Measurements from ENCODE around the gene SEC11C. TPM values are rescaled to one million over a fixed set of nuclear protein-coding genes. Genes with fewer than 3 reads are reported as not detected.

SEC11C gene
- total and polyA plus RNA-seq, 9 of the 15 experiments (the other 6 are each of a cell fraction or from before 2014, with no cell fraction given): 22.0 to 71.3 (median 36.5) TPM

DNA sequence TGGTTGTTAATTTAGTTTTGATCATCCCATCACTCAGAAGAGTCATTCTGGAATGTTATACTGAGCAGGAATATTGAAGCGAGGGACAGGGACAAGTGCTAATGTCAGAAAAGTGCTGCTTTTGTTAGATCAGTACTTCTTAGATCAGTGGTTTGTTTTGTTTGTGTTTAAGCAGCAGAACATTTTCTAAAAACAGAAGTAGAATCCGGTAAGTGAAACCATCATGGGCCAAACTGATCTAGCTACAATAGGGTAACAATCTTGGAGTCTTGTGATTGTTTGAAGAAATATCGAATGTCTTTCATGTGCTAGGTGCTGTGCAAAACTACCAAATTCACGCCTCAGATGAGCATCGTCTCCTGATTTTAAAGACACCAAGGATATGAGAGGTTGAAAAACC lies 45.1 kb upstream of the SEC11C start:
- 4% methylated on average over 5 of the region's 5 CpGs for WGBS (ENCODE audit: insufficient coverage, low coverage, missing lambda C conversion rate)
- Histone ChIP-seq H3K9me1 (ENCODE audit: control insufficient read depth, insufficient read depth, low read length) (no peaks in the 10 kb centered on the region), H3K4me2 (ENCODE audit: insufficient read depth, low read length) (no peak overlapping the region), H3K9ac (ENCODE audit: insufficient read depth in 1 of 2, low read depth in 2 of 2, low read length in 2 of 2) (no peak overlapping the region), H3K36me3 (ENCODE audit: control insufficient read depth, insufficient read depth, low read length) (no peaks in the 10 kb centered on the region), H3K27me3 (ENCODE audit: control insufficient read depth in 2 of 2, insufficient read depth in 2 of 2, low read length in 2 of 2) (no peaks in the 10 kb centered on the region; a peak in 1 of 5 replicates), H2AFZ (ENCODE audit: low read depth, low read length) (no peak overlapping the region), H3K79me2 (ENCODE audit: control insufficient read depth, insufficient read depth, low read length) (no peaks in the 10 kb centered on the region), H3K27ac (ENCODE audit: extremely low read depth, low read depth, low read length) (no peak overlapping the region), H3K4me3 (no peak overlapping the region), H3K9me3 (replicated peaks; ENCODE audit: control insufficient read depth, insufficient read depth, low read depth, low read length) (no peaks in the 10 kb centered on the region), H3K4me1 (replicated peaks in 1 of 2; ENCODE audit: control insufficient read depth in 2 of 2, insufficient read depth in 2 of 2, low read length in 2 of 2) (no peaks in the 10 kb centered on the region; a peak in 1 of 5 replicates), H4K20me1 (replicated peaks; ENCODE audit: control insufficient read depth, insufficient read depth, low read length) (no peaks in the 10 kb centered on the region)
- DNase-seq (ENCODE audit: extremely low read depth in 1 of 4, low spot score in 3 of 4) (no peak), ATAC-seq (no peak), FAIRE-seq (no peak)
- in situ Hi-C loops (cut with MboI) (no loop called here), intact Hi-C loops (cut with micrococcal nuclease) (loop anchor here (10.0 kb wide), 1 partner anchor 120 kb away; no protein-coding TSS in a partner anchor)
- TF ChIP-seq ZNF175 (CRISPR knock-in tag; IDR thresholded peaks at IDR 0.05; ENCODE audit: low read depth) (no peak), CHAMP1 (IDR thresholded peaks at IDR 0.05) (no peak), NBN (IDR thresholded peaks at IDR 0.05; ENCODE audit: low read depth) (no peak), ARNT (IDR thresholded peaks at IDR 0.05) (no peak), ZFX (CRISPR knock-in tag; IDR thresholded peaks at IDR 0.05) (no peak), TRIM25 (IDR thresholded peaks at IDR 0.05; ENCODE audit: borderline replicate concordance) (no peak), SREBF1 (IDR thresholded peaks at IDR 0.05; ENCODE audit: borderline replicate concordance, low read depth, low read length) (no peak), DDX20 (tag; IDR thresholded peaks at IDR 0.05; ENCODE audit: low read depth) (no peak)
- TF ChIP-seq, protein P1, sequence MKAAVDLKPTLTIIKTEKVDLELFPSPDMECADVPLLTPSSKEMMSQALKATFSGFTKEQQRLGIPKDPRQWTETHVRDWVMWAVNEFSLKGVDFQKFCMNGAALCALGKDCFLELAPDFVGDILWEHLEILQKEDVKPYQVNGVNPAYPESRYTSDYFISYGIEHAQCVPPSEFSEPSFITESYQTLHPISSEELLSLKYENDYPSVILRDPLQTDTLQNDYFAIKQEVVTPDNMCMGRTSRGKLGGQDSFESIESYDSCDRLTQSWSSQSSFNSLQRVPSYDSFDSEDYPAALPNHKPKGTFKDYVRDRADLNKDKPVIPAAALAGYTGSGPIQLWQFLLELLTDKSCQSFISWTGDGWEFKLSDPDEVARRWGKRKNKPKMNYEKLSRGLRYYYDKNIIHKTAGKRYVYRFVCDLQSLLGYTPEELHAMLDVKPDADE (conservative IDR thresholded peaks at IDR 0.05; ENCODE audit: control insufficient read depth, low read depth, low read length): no peak
- no TSS peak for BruUV-seq (replicated peaks)
- POLR2A ChIA-PET: interaction anchor here (0.6 kb wide), 1 partner anchor 10 kb away, joined by 4 read pairs; no protein-coding TSS in a partner anchor
- CTCF ChIA-PET (ENCODE audit: low intra/inter-chr PET ratio): no interaction called here
